ENCODE data around the gene SNRPN.
"Not testable (repeated sequence)": the region's sequence is repeated elsewhere in the genome, so short reads cannot be mapped to it uniquely, and the experiment has no call there.

SNRPN gene

GRCh38 chr15:24971772-24972171 lies 17.0 kb downstream of the SNRPN start:
- no peak for DNase-seq

DNA sequence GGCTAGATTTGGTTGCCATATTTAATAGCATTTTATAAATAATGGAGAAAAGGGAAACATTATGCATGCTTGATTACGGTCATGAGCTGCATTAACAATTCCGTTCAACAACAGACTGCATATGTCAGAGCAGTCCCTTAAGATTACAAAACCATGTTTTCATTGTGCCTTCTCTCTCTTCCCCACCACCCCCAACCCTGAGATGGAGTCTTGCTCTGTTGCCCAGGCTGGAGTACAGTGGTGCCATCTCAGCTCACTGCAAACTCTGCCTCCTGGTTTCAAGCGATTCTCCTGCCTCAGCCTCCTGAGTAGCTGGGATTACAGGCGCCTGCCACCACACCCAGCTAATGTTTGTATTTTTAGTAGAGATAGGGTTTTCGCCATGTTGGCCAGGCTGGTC lies 17.9 kb downstream of the SNRPN start:
- DNase-seq = not testable (repeated sequence)

GRCh38 chr15:24976932-24977331 lies 22.1 kb downstream of the SNRPN start:
- no peak for DNase-seq

- DNase-seq = no peak
Observed at GRCh38 chr15:24977686-24978085, 22.9 kb downstream of the SNRPN start.

DNA sequence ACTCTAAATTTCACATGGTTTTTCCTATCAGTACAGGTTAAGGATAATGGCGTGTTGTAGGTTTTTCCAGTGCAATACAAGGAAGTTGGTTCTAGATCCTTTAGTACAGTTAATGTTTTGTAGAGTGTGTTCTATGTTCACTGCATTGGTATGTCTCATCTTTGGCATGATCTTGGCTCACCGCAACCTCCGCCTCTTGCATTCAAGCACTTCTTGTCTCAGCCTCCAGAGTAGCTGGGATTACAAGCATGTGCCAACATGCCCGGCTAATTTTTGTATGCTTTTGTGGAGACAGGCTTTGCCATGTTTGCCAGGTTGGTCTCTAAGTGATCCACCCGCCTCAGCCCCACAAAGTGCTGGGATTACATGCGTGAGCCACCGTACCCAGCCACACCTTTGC lies 30.4 kb downstream of the SNRPN start:
- DNase-seq = no peak

DNA sequence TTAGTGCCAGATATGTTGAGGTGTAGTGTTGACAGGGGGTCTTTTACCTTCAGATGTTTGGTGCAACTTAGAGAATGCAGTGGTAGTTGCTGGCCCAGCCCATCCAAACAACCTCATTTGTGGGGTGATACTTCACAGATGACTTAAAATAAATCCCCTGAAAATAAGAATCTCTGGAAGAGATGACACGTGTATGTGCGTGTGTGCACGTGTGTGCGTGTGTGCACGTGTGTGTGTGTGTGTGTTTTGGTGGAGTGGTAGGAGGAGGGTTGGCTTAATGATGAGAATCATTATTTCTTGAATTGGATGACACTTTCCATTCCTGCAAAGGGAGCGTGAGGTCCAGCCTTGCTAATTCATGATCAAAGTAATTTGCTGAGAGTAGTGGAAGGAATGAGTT lies 31.9 kb downstream of the SNRPN start:
- DNase-seq = no peak

GRCh38 chr15:25019434-25019833 lies 64.6 kb downstream of the SNRPN start:
- DNase-seq = no peak

DNA sequence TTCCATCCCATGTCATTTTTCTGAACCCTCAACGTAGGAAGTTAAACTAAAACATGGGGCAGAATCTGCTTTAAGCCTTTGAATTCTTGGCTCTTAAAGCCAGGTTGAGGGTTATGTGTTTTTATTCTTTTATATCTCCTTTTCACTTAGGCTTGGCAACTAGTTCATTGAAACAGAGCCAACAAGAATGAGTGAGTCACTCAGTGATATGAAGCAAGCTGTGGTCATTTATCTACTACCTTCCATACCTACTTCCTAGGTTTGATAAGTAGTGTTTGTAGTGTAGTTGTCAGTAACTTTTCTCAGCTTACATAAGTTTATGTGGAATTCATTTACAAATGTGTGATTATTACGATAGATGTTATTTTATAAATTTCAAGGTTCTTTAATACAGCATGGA lies 67.4 kb downstream of the SNRPN start:
- no peak for DNase-seq

All from suppressor macrophage (primary cell).